MM.1S (cell line): ENCODE measurements around the gene SMPD3.

Source experiments
- EZH2 ChIP-seq: fragments of 300-600 bp; sonication (generic); optimal IDR thresholded peaks from 2 replicates; pipeline ENCODE3; 2017; ENCODE audit warnings: low read depth, mild to moderate bottlenecking, antibody characterized with exemption, low read length, mixed read lengths
- EZH2phosphoT487 ChIP-seq: fragments of 300-600 bp; sonication (generic); IDR thresholded peaks from 2 replicates; pipeline ENCODE4 v1.6.1; 2018; ENCODE audit warnings: antibody characterized with exemption, low read length
- TF ChIP-seq, protein P1 (sequence below): fragments of 300-600 bp; sonication (generic); IDR thresholded peaks from 2 replicates; pipeline ENCODE4 v1.5.1; 2016; ENCODE audit warnings: antibody characterized with exemption, low read length, mixed read lengths

DNA sequence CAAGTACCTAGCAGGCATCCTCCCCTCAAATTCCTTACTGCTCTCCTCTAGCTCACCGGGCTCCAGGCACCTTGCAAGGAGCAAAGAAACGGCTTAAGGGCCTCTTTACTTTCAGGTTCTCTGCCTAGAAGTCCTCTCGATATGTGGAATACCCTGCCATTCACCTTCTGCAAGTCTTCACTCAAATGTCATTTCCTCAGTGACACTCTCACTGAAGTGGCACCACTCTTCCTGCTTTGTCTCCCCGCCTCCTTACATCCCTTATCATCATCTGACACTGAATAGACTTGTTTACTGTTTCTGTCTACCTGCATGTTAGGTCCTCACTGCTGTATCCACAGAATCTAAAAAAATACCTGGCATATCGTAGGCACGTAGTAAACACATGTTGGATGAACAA, 138.5 kb downstream of the SMPD3 start:
- TF ChIP-seq, protein P1, sequence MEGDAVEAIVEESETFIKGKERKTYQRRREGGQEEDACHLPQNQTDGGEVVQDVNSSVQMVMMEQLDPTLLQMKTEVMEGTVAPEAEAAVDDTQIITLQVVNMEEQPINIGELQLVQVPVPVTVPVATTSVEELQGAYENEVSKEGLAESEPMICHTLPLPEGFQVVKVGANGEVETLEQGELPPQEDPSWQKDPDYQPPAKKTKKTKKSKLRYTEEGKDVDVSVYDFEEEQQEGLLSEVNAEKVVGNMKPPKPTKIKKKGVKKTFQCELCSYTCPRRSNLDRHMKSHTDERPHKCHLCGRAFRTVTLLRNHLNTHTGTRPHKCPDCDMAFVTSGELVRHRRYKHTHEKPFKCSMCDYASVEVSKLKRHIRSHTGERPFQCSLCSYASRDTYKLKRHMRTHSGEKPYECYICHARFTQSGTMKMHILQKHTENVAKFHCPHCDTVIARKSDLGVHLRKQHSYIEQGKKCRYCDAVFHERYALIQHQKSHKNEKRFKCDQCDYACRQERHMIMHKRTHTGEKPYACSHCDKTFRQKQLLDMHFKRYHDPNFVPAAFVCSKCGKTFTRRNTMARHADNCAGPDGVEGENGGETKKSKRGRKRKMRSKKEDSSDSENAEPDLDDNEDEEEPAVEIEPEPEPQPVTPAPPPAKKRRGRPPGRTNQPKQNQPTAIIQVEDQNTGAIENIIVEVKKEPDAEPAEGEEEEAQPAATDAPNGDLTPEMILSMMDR = no peak
- no peak for TF ChIP-seq EZH2
- TF ChIP-seq EZH2phosphoT487 = no peak
